Measurements from ENCODE around the gene SLC9A2.

DNA sequence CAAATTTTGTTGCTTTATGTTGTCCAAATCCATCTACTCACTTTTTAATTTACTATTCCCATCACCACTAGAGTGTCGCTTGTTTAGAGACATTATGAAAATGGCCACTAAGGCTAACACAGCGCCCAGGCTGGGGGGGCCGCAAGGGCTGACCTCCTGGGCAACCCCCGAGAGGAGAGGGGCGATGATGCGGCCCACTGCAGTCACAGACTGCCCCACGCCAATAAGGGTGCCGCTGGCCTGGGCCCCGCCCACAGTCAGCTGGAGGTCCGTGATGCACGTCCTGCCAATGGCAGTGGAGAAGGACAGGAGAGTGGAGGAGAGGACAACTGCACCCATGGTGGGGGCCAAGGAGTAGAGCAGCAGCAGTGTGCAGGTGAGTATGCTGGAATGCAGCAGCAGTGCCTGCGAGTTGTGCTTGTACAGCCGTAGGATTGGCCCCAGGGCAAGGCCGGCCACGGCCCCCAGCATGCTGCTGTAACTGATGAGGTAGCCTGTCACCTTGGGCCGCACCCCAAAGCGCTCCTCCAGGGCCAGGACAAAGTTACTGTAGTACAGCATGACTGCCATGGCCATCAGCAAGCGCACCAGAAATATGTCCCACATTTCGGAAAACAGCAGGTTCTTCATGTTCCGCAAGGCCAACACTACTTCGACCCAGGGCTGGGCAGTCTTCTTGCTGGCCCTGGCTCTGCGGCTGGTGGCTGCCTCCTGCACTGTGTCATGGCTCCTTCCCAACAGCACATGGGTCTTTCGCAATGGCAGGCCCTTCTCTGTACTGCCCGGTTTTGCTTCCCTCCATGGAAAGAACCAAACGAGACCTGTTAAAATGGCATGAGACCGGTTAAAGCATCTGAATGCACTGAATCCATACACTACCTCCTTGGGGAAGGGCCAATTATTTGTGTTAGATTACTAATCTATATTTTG lies 99.3 kb downstream of the SLC9A2 start:
- TF ChIP-seq POLR2A (IDR thresholded peaks at IDR 0.05) = no peak
- TF ChIP-seq, protein P1, sequence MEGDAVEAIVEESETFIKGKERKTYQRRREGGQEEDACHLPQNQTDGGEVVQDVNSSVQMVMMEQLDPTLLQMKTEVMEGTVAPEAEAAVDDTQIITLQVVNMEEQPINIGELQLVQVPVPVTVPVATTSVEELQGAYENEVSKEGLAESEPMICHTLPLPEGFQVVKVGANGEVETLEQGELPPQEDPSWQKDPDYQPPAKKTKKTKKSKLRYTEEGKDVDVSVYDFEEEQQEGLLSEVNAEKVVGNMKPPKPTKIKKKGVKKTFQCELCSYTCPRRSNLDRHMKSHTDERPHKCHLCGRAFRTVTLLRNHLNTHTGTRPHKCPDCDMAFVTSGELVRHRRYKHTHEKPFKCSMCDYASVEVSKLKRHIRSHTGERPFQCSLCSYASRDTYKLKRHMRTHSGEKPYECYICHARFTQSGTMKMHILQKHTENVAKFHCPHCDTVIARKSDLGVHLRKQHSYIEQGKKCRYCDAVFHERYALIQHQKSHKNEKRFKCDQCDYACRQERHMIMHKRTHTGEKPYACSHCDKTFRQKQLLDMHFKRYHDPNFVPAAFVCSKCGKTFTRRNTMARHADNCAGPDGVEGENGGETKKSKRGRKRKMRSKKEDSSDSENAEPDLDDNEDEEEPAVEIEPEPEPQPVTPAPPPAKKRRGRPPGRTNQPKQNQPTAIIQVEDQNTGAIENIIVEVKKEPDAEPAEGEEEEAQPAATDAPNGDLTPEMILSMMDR (IDR thresholded peaks at IDR 0.05 in 4 of 5, conservative IDR thresholded peaks at IDR 0.05 in 1 of 5) = no peak

Measured in gastrocnemius medialis (tissue), 4 donors.